Calu3 (cell line): Measurements from ENCODE around the gene SERPINB5. TPM values are rescaled to one million over a fixed set of nuclear protein-coding genes. Genes with fewer than 3 reads are reported as not detected.

Experiments
- BruUV-seq: library from RNA; stranded (reverse); fragments of 400-500 nt; replicated peaks from 2 replicates; lab custom pipeline; 2021; lab: Mats Ljungman, UMichigan
- CTCF ChIA-PET: fragments of 300-600 bp; sonication (Branson Sonifier 250); formaldehyde crosslinking; loops from one replicate; lab custom pipeline; 2022; ENCODE audit warnings: antibody characterized with exemption; lab: Charles Lee
- DNase-seq: peaks from one replicate; pipeline ENCODE4 v3.0.0; 2022
- H3K27ac Mint-ChIP-seq: one replicate; pipeline ENCODE4 v1.8.0; 2022; ENCODE audit warnings: mixed read lengths; ENCODE audit not compliant: unreplicated experiment
- H3K27me3 Mint-ChIP-seq: one replicate; pipeline ENCODE4 v1.8.0; 2022; ENCODE audit warnings: mixed read lengths; ENCODE audit not compliant: unreplicated experiment
- H3K36me3 Mint-ChIP-seq: one replicate; pipeline ENCODE4 v1.8.0; 2022; ENCODE audit warnings: mild to moderate bottlenecking, moderate library complexity, mixed read lengths; ENCODE audit not compliant: insufficient read depth, unreplicated experiment
- H3K4me1 Mint-ChIP-seq: one replicate; pipeline ENCODE4 v1.8.0; 2022; ENCODE audit warnings: mild to moderate bottlenecking, low read depth, mixed read lengths; ENCODE audit not compliant: unreplicated experiment
- H3K4me3 Mint-ChIP-seq: one replicate; pipeline ENCODE4 v1.8.0; 2022; ENCODE audit warnings: mild to moderate bottlenecking, low read depth, moderate library complexity, mixed read lengths; ENCODE audit not compliant: unreplicated experiment
- H3K9me3 Mint-ChIP-seq: one replicate; pipeline ENCODE4 v1.8.0; 2022; ENCODE audit warnings: low read depth, mixed read lengths; ENCODE audit not compliant: unreplicated experiment
- intact Hi-C: fragments of 100-400 bp; cut with micrococcal nuclease; formaldehyde crosslinking; loops from one replicate; pipeline ENCODE4 v1.10.0; 2022; ENCODE audit not compliant: unreplicated experiment
- total RNA-seq: library from RNA; stranded (reverse); gene quantifications from 2 replicates; pipeline ENCODE4 v1.2.3, GENCODE V29; 2022
- TF ChIP-seq, protein P1 (sequence below): fragments of 200-600 bp; IDR thresholded peaks from one replicate; pipeline ENCODE4 v1.8.0; 2022; ENCODE audit warnings: antibody characterized with exemption; ENCODE audit not compliant: unreplicated experiment

SERPINB5 gene
- total RNA-seq, 1 experiment from 2014 or later: 34.0 TPM

DNA sequence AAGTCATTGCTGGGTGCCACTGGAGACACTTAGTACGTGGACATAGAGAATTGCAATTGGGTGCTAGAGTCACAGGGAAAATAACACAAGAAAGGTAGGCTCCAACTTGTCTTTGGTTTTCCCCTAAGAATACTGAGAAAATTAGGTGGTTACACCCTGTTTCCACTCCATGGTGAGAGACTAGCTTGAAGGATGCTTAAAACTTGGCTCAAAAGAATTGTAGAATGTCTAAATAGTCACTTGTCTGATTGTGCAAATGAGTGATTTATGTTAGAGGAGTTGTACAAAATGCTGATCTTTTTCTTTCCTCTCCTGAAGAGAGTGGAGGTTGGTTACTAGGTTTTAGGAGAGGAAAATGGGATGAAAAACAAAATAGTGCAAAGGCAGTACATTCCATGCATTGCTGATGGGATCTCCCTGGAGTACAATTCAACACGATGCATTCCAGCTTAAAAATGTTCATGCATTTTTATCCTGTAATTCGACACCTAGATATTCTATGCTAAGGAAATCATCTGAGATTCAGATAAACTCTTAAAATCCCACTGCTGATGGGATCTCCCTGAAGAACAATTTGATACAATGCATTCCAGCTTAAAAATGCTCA is 63.2 kb downstream of the SERPINB5 start:
- Mint-ChIP-seq H3K4me3 (no peak overlapping the region), H3K27me3 (no peaks in the 10 kb centered on the region), H3K4me1 (no peaks in the 10 kb centered on the region), H3K9me3 (no peaks in the 10 kb centered on the region), H3K27ac (no peak overlapping the region), H3K36me3 (no peaks in the 10 kb centered on the region)
- BruUV-seq: no TSS peak
- TF ChIP-seq, protein P1, sequence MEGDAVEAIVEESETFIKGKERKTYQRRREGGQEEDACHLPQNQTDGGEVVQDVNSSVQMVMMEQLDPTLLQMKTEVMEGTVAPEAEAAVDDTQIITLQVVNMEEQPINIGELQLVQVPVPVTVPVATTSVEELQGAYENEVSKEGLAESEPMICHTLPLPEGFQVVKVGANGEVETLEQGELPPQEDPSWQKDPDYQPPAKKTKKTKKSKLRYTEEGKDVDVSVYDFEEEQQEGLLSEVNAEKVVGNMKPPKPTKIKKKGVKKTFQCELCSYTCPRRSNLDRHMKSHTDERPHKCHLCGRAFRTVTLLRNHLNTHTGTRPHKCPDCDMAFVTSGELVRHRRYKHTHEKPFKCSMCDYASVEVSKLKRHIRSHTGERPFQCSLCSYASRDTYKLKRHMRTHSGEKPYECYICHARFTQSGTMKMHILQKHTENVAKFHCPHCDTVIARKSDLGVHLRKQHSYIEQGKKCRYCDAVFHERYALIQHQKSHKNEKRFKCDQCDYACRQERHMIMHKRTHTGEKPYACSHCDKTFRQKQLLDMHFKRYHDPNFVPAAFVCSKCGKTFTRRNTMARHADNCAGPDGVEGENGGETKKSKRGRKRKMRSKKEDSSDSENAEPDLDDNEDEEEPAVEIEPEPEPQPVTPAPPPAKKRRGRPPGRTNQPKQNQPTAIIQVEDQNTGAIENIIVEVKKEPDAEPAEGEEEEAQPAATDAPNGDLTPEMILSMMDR: no peak
- intact Hi-C loops: no loop called here
- no peak for DNase-seq
- CTCF ChIA-PET: no interaction called here

DNA sequence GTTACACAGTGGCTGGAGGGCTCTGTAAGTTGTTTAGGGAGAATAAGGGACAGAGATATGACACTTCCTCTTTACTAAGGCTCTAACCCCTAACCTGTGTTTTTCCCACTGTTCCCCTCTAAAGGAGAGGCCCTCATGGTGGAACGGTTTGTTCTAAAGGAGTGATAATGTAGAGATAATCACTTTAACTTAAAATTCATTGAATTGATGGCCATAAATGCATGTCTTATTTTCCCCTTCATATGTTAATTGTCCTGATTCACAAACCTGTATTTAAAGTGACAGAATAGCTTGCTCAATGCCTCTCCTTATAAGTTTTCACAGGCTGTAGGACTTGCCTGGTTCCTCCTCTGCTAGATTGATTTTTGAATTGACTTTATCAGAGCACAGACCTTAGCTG is 65.3 kb downstream of the SERPINB5 start, which contains the start of gene SERPINB12:
SERPINB12 (plus strand) TSS at position 301 of the 400 bp plus-strand sequence. CDS start 13,791 bp downstream, outside the sequence.
- no peaks in the 10 kb centered on the region for H3K27me3 Mint-ChIP-seq
- TF ChIP-seq, protein P1: no peak
- intact Hi-C loops: no loop called here
- DNase-seq: no peak
- no peaks in the 10 kb centered on the region for H3K4me1 Mint-ChIP-seq
- CTCF ChIA-PET: interaction anchor here (0.6 kb wide), 1 partner anchor 135 kb away, joined by 4 read pairs; no protein-coding TSS in a partner anchor
- H3K36me3 Mint-ChIP-seq: no peaks in the 10 kb centered on the region
- no TSS peak for BruUV-seq
- H3K9me3 Mint-ChIP-seq: no peaks in the 10 kb centered on the region
- no peak within 1 kb of the TSS for H3K4me3 Mint-ChIP-seq
- H3K27ac Mint-ChIP-seq: no peak within 1 kb of the TSS

DNA sequence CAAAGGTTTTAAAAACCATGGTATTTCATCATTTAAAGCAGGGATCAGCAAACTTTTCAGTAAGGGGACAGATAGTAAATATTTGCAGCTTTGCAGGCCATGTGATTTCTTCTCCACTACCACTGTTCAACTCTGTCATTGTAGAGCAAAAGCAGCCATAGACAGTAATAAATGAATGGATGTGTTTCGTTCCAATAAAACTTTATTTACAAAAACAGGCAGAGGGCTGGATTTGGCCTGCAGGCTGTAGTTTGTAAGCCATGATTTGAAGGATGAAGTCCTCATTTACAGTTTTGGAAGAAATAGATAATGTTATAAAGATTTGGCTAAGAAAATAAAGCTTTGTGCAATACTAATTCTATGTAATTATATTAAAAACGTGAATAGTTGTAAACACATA is 67.3 kb downstream of the SERPINB5 start:
- CTCF ChIA-PET: no interaction called here
- no TSS peak for BruUV-seq
- H3K9me3 Mint-ChIP-seq: no peaks in the 10 kb centered on the region
- H3K36me3 Mint-ChIP-seq: no peaks in the 10 kb centered on the region
- H3K27ac Mint-ChIP-seq: no peak overlapping the region
- H3K4me1 Mint-ChIP-seq: peaks cover 5% of the 10 kb centered on the region
- DNase-seq: no peak
- TF ChIP-seq, protein P1: no peak
- H3K27me3 Mint-ChIP-seq: no peaks in the 10 kb centered on the region
- no peak overlapping the region for H3K4me3 Mint-ChIP-seq
- intact Hi-C loops: no loop called here

DNA sequence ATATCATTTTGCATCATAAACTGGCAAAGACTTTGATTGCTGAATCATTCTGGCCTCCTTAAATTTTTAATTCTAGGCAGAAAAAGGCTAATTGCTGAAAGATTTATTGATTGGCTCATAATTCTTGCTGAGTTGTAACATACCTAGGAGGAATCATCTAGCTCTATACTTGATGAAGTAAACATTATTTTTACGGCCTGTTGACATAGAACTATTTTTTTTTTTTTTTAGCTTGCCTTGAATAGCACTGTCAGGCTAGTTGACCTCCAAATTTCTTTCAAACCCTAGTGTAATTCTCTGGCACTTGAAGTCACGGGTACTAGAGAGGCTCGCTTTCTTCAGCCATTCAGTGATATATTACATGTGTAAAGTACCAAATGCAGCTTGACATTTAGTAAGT is 68.2 kb downstream of the SERPINB5 start:
- no TSS peak for BruUV-seq
- H3K9me3 Mint-ChIP-seq: no peaks in the 10 kb centered on the region
- TF ChIP-seq, protein P1: no peak
- peaks cover 14% of the 10 kb centered on the region for H3K4me1 Mint-ChIP-seq
- no peak for DNase-seq
- H3K36me3 Mint-ChIP-seq: no peaks in the 10 kb centered on the region
- intact Hi-C loops: no loop called here
- H3K27ac Mint-ChIP-seq: no peak overlapping the region
- CTCF ChIA-PET: no interaction called here
- H3K4me3 Mint-ChIP-seq: no peak overlapping the region
- H3K27me3 Mint-ChIP-seq: no peaks in the 10 kb centered on the region
